Inflammatory macrophage (primary cell): ENCODE measurements around the gene SMAD6.
A peak's percentile ranks its signal among the peaks of the same experiment; 100 is the strongest.

Source experiments
- DNase-seq, 2 donors: peaks; one replicate each; pipeline ENCODE4 v3.0.0-alpha.2; 2020 to 2022

The SMAD6 gene

DNA sequence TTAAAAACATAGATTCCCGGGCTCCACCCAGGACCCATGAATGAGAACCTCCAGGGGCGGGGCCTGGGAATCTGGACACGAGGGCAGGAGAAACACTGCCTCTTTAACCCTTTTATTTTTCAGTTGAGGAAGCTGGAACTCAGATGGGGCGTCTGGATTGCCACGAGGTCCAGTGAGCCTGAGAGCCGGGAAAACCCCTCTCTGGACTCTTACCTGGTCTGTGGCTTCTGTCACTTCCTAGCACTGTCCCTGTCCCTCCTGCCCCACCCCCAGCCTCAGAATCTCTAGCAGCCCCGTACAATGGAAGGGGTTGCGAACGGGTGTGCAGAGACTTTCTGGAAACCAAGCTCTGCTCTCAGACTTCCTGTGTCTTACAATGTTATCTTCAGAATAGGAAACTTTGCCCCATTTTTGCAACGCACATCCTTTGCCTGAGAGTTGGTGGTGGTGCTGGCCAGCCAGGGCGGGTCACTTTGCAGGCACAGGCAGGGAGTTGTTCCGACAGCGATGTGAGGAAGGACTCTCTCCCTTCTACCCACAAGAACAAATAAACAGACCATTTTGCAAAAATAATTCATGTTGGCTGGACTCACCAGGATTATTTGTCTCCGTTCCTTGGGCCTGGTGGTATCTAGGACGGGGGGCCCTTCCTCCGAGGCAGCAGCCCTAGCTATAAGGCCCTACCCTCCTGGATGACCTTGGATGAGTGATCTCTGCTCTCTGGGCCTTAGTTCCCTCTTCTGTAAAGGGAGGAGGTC, 59.1 kb downstream of the SMAD6 start:
- peak in 1 of 2 donors; percentile 35 for DNase-seq

DNA sequence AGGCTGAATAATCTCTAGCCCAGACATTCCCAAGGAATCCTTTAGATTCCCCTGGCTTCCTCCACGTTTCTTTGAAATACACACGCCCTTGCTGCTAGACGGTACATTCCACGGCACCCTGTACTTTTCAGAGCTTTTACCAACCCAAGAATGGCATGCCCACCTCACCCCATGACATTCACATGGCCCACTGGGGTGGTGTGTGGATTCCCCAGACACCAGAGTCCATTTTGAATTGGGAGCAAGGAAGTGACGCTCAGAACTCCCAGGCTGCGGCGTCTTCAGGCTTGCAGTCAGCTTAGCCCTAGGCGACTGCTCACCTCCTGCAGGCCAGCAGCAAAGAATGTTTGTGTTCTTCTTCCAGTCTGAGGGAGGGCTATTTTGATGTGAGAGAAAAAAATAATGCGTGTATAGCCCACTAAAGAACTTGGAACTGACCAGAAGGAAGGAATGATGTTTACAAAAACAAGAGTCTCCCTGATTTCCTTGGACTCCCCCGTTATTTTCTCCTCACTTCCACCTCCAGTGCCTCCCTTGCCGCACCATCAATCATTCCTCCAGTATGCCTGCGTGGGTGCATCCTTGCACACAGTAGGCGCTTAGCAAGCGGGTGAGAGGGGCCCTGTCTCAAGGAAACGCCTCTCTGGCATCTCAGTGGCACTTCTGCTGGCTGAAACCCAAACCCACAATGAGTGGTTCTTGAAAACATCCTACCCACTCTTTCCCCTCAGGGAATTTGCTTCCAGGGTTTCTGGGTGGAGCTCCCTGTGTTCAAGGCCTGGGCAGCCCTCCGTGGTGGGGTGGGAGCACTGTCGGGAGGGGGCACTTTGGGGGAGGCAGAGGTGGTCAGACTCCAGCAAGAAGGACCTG, 59.9 kb downstream of the SMAD6 start:
- DNase-seq: peak in 1 of 2 donors; percentile 14

DNA sequence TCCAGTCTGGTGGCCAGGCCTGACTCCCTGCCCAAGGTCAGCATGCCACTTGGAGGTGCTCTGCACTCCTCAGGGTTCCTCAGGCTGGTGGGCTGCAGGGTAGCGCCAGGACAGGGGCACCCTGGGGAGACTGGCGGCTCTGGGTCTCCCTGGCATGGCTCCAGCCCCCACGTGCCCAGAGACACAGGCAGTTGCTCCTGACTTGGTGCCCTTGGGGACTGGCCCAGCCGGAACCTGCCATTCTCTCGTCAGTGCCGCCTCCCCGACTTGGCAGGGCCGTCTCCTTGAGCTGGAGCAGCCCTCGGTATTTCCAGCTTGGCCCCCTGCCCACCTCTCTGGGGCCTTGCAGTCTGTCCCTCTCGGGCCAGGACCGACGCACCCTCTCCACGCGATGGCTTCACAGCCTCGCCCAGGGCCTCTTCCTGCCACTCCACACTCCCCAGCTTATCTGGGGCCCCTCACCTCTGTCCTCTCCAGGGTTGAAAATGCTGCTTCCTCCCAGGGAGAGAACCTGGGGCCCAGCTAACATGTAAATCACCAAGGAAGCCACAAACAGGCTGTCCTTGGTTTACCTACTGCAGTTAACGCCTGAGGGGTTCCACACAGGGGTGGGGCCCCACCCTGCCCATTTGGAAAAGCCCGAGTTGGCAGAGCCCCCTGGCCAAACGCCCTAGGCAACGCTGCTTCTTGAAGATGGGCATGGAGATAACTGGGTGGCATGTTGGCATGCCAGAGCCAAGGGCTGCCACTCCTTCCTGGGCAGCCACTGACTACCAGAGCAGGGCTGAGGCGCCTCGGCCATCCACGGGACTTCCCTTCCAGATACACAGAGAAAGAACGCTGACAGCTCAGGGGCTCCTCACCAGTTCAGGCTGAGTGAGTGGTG, 61.4 kb downstream of the SMAD6 start:
- no peak for DNase-seq

DNA sequence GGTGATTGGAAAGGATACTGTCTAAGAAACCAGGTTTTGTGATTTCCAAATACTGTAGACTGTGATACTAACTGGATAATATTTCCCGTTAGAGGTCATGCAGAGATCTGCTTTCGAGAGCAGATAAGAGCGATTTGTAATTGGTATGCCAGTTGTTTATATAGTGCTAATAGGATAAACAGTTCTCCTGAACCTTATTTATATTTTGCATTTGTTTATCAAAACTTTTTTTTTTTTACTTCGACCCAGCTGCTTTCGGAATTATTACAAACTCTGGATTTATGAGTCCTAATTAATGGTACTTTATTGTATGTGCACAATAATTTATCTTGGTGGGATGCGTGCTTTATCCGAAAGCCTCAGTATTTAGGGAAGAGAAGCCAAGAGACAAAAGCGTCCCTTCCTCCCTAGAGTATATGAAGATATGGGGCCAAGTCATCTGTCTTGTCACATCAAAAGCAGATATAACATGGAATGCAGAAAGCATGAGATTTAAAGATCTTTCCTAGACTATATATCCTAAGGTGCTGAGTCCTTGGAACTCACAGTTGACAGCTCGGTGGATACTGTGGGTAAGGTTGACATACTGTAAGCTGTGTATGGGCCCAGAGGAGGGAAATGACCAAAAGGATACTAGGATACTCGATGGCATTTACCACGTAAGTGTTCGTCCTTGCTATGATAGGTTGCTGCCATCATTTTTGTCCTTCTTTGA, 62.2 kb downstream of the SMAD6 start:
- no peak for DNase-seq

DNA sequence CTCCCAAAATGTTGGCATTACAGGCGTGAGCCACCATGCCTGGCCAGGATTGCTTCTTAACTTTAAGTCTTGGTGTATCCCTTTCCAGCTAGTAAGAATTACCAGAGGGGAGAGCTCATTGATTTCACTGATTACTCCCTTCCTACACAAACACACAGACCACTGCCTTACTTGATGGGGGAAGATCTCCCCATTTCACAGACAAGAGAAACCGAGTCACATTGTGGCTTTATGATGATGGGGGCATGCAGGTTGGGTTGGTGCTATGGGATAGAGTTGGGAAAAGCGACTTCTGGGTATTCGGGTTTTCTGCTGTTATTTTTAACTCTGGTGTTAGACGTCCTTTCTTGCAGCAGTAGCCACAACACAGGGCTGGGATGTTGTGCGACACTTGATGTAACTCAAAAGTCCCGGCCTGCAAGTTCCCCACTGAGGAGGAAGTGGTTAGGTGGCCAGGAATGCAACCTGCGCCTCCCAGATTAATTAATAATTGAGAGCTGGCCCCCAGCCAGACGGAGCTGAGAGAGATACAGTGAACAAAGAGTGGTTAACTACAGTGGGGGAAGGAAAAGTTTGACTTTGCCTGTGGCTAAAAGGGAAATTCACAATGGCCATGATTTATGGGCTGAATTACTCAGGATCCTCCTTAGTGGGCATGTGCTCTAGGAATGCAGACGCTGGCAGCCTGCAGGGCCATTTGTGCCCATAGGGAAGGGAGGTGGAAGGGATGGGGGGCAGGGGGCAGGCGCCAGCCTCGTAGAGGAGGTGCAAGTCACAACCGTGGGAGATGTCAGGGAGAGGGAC, 63.6 kb downstream of the SMAD6 start:
- peak; percentile 56 to 75 for DNase-seq

DNA sequence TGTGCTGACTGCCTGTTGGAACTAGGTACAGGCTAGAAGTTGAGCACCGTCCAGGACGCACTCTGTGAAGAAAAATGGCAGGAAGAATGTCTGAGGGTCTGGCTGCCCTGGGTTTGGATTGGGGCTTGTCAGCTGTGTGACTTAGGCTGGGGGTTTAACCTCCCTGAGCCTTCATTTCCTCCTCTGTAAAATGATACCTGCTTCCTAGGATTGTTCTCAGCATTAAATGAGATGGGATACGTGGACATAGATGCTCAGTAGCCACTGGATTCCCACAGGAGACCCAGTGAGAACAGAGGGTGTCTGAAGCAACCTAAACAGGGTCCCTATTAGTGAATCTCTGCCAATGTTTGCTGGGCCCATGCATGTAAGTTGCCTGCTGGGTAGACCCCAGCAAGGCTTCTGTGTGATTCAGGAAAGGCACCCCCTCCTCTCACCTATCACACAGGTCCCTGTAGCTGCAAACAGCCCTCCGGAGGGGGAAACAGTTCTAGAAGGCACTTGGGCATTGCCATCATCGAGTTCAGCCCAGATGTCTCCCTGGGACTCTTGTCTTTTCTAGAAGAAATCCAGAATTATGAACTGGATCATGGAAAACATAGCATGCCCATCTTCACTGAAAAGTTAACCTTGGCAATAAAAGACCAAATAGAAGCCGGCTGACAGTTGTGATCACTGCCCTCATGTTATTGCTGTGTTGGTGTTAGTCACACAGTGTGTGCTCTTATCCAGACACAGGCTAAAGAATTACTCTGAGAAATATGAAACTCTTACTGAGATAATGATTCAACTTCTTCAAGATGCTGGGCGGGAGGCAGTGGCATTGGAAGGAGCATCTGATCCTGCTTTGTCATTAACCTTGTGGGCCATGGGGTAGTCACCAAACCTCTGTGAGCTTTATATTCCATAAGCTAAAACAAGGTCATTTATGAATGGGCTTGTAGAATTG, 64.5 kb downstream of the SMAD6 start:
- DNase-seq: no peak

DNA sequence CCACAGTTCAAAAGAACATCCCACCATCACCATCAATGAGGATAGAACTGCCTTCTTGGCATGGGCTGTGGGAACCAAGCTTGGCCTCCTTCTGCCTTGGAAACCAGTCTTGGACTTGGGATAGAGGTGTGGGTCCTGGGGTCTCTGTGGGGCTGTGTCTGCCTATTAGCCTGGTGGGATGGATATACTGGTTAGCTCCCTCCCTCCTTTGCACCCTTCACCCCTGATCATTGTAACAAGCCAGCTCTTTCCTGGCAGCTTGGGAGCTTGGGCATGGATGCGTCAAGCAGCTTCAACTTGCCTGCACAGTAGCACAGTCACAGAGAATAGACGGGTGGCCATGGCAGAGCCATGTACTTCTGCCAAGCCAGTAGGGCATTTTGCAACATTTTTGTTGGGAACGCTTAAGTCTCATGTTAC, 65.2 kb downstream of the SMAD6 start:
- DNase-seq: no peak

DNA sequence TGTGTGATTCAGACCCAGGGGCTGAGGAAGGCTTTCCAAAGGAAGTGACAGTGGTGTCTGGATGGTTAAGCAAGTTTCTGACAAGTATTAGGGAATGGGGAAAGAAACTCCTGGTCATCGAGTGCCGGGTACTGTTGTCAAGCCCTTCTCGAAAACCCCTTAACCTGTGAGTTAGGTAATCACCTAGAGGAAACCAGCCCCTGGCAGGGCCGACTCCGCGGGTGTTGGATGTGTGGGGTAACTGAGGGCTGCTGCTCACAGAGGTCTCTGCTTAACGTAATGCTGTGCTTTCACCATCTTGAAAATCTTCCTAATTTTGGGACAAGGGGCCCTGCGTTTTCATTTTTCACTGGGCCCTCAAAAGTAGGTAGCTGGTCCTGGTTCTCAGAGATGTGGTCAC, 67.0 kb downstream of the SMAD6 start:
- no peak for DNase-seq

DNA sequence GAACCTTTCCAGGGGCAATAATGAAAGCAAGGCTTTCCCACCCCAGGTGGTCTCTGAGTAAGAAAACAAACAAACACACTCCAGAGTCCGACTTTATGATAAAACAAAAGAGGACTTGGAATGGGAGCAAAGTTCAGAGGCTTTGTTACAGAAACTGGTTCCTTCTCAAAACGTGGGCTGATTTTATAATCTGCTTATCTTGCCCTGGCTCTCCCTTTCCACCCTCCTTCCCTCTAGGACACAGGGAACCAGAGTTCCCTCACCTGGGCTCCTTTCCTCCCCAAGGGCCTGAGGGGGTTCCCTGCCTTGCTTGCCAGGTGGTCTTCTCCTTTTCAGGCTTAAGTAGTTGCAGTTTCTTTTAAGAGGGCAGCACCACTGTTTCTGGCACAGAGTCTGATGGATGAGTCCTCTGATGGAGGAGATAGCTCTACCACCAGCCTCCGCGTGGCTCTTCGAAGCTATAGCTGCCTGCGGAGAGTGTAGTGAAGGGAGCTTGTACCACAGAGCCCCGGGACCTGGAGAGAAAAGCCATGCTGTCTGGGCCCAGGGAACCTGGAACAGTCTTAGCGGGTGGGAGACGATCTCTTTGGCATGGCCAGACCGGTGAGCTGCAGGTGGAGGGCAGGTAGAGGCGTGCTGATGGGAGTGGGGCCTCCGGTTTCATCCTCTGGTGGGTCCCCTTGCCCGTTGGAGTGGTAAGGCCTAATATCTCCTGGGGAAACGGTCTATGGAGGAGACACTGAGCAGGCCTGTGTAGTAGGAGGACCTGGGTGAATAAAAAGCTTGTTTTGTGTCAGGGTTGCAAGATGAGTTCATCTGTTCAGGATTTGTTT, 68.7 kb downstream of the SMAD6 start:
- no peak for DNase-seq

DNA sequence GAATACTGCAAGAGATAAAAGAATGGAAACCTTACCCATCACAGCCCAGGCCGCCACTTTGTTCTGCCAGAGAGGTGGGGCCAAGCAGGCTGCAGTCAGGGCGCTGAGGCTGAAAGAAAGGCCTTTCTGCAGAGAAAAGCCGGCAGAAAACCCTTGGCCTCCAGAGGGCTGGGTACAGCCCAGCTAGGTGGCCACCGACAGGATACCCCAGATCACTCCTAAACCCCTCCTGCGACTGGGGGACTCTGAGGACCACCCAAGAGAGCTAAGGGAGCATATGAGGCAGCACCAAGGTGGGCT, 69.3 kb downstream of the SMAD6 start:
- DNase-seq: no peak

DNA sequence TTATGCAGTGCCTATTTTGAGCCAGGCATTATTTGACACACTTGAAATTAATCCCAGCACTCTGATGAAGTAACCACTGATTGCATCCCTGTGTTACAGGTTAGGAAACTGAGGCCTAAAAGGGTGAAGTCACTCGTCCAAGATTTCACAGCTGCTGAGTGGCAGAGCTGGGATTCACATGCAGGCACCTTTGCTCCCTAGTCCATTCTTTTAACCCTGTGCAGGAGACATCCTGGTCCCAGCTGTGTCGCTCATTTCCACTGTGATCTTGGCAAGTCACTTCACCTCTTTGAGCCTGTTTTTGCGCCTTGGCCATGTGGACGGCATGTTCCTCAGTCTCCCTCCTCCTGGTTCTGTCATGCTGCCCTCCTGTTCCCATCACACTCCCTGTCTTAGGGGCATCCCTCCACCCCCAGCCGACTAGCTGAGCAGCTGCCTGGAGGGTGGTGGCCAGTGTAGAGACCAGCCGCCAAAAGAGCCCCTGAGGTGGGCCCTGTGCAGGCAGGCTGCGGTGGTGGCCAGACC, 70.6 kb downstream of the SMAD6 start:
- no peak for DNase-seq

DNA sequence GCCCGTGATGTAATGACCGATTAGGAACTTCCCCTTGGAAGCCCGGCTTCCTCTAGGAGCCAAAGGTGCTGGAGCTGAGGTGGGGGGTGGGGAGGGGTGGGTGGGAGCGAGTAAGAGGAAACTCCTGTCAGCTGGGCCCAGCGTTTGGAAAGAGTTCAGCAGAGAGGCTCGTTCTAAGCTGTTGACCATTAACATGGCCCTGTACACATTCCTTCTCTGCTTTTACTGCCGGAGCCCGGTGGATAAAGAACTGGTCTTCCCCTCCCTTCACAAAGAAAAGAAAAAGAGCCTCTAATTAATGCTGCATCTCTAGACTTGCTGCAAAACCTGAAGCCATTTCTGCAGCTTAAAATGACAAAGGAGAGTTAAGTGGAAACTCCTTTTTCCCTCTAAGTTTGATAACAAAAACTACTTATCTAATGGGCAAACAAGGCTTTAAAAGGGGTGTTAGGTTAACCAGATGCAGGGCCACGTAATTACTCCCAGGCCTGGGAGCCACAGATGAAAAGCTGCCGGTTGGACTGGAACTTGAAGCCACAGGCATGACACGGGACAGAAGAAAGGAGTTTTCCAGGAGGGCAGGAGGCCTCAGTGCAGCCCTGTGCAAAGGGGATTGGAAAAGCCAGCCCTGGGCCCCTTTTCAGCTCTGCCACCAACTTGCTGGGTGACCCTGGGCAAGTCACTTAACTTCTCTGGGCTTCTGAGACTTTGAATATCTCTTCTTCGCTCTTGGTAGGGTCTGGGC, 71.3 kb downstream of the SMAD6 start:
- peak in 1 of 2 donors; percentile 53 for DNase-seq

DNA sequence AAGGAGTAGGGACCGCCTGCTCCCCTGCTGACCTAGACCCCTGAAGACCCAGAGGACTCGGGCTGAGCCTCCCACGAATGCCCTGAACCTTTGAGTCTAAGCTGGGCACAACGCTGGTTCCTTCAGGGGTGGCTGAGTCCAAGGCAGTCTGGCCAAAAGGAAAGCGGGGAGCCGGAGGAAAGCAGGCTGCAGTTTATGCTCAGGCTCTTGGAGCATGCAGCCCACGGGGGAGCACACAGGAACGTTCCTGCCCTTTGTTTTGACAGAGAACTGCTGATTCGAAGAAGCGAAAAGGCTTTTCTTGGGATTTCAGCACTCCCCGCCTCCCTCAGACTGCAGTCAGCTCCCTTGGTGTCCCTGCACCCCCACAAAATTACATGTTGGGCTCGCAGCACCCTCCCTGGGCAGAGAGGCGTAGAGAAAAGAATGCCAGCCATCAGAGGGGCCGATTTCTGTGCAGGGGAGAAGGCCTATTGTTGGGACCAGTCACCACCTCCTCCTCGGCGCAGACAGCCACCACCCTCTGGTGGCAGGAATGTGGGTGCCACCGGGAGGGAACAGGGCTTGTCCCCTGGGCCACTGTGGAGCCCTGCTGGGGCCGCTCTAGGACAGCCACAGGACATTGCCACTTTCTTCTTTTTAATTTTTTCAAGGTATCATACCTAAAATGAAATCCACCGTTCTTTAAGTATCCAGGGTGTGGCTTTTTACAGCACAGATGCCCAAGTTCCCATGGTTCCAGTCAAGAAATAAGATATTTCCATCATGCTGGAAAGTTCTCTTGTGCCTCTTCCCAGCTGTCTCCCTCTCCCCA, 72.2 kb downstream of the SMAD6 start:
- peak; percentile 62 to 66 for DNase-seq

DNA sequence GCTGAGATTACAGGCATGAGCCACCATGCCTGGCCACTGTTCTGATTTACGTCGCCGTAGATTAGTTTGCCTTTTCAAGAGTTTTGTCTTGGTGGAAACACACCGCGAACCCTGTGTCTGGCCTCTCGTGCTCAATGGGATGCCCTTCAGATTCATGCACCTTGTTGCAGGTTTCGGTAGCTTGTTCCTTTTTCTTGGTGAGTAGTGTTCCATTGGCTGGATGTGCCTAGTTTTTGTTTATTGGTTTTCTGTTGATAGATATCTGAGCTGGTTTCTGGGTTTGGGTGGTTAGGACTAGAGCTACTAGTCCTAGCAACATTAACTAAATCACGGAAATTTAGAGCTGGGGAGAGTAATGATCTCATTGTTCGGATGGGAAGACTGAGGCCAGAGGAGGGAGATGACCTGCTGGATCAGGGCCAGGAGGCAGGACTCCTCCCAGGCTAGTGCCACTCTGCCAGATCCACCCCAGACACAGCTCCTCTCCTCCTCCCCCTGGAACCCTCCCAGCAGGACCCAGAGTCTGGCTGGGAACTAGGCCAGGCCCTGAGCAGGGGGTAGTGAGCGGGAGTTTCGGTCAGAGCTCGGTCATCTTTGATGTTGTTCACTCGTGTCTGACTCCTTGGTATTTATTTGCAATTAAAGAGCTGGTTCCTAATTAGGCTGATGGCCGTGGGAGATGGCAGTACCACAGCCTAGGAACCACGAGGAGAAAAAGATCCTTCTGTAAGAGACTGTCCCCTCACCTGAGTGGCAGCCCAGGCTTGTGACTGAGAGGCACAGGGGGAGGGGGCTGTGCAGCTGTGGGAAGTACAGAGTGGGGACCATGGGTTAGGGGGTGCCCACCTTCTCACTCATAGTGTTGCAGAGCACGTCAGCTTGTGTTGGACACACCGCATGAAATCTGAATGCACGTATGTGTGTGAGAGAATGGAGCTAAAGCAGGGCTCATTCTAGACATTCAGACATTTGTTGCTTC, 73.4 kb downstream of the SMAD6 start:
- DNase-seq: no peak

DNA sequence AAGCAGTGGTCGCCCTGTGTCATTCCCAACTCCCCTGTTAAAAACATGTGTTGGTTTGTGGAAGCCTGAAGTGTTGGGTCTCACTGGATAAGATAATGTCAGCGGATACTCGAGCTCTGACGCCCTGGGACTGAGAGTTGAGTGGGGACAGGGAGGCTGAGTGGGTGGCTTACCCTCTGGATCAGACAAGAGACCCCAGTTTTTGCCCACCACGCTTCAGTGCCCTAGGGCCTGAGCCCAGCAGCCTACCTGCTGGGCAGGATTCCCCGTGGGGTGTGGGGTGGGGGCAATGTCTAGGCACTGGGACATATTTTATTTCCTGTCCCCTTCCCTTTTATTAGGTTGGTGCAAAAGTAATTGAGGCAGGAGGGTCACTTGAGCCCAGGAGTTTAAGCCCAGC, 75.0 kb downstream of the SMAD6 start:
- DNase-seq: no peak
